GM12875 (cell line): Measurements from ENCODE around the gene SLCO3A1.

Experiments
- H3K4me3 ChIP-seq: one replicate; pipeline ENCODE4 v1.5.1; 2011; ENCODE audit warnings: low read depth, low read length, control low read depth
- TF ChIP-seq, protein P1 (sequence below): IDR thresholded peaks from 2 replicates; pipeline ENCODE4 v1.5.1; 2011; ENCODE audit warnings: low read depth, mild to moderate bottlenecking, control low read depth, inconsistent platforms, low read length, moderate library complexity, borderline replicate concordance; ENCODE audit not compliant: insufficient read depth

Gene SLCO3A1

DNA sequence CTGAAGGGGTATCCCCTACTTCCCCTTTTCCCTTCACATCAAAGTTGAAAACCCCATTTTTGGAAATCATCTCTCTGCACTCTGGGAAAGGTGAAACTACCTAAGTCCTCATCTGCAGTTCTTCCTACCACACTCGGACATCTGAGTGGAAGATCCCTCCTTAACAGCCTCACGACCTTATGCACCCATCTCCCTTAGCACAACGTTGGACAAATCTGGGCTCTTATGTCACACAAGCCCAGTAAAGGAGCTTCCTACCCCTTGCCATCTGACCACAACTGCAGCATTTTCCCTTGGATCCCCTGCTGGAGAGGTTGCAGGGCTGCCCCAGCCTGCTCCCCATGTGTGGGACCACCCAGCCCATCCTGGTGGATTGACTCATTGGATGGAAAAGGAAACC, 288.1 kb downstream of the SLCO3A1 start:
- TF ChIP-seq, protein P1, sequence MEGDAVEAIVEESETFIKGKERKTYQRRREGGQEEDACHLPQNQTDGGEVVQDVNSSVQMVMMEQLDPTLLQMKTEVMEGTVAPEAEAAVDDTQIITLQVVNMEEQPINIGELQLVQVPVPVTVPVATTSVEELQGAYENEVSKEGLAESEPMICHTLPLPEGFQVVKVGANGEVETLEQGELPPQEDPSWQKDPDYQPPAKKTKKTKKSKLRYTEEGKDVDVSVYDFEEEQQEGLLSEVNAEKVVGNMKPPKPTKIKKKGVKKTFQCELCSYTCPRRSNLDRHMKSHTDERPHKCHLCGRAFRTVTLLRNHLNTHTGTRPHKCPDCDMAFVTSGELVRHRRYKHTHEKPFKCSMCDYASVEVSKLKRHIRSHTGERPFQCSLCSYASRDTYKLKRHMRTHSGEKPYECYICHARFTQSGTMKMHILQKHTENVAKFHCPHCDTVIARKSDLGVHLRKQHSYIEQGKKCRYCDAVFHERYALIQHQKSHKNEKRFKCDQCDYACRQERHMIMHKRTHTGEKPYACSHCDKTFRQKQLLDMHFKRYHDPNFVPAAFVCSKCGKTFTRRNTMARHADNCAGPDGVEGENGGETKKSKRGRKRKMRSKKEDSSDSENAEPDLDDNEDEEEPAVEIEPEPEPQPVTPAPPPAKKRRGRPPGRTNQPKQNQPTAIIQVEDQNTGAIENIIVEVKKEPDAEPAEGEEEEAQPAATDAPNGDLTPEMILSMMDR = no peak
- H3K4me3 ChIP-seq = no peak overlapping the region

DNA sequence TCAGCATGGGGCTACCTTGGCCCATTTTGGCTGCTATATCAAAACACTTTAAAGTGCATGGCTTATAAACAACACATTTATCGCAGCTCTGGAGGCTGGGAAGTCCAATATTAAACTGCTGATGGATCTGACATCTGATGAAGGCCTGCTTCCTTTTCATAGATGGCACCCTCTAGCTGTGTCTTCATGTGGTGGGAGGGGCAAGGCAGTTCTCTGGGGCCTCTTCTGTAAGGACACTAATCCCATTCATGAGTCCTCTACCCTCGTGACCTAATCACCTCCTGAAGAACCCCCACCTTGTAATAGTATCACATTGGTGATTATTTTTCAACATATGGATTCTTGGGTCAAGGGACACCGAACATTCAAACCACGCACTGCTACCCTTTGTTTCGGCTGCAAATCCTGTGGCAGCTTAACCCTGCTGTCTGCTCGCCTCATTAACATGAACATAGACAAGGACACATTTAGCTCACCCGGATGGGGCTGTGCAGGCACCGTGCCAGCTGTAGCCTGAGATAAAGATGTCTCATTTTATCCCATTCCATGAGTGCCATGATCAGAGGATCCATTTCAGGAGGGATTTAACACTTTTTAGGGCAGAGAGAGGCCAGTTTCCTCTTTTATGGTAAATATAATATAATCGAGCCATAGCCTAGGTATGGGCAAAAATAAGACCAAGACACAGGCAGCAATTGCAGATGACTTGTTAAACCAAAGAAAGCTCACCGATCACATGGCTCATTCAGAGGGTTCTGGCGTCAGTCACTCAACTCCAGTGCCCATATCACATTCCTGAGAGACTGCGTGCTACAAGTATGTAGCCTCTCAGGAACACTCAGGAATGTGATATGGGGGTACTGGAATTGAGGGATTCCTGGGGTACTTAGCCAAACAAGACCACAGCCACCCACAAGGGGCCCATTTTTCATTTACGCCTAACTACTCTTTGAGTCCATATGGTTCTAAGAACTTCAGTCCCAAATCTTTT, 289.0 kb downstream of the SLCO3A1 start:
- TF ChIP-seq, protein P1 = no peak
- no peak overlapping the region for H3K4me3 ChIP-seq

GRCh38 chr15:92143765-92144164, 290.3 kb downstream of the SLCO3A1 start:
- H3K4me3 ChIP-seq = no peak overlapping the region
- TF ChIP-seq, protein P1 = no peak

- no peak overlapping the region for H3K4me3 ChIP-seq
- TF ChIP-seq, protein P1 = no peak
These were observed 293.1 kb downstream of the SLCO3A1 start for GRCh38 chr15:92146511-92147150.

GRCh38 chr15:92149029-92149428, 295.5 kb downstream of the SLCO3A1 start:
- H3K4me3 ChIP-seq = no peak overlapping the region
- TF ChIP-seq, protein P1 = no peak

GRCh38 chr15:92149465-92149864, 296.0 kb downstream of the SLCO3A1 start:
- TF ChIP-seq, protein P1 = no peak
- H3K4me3 ChIP-seq = no peak overlapping the region

DNA sequence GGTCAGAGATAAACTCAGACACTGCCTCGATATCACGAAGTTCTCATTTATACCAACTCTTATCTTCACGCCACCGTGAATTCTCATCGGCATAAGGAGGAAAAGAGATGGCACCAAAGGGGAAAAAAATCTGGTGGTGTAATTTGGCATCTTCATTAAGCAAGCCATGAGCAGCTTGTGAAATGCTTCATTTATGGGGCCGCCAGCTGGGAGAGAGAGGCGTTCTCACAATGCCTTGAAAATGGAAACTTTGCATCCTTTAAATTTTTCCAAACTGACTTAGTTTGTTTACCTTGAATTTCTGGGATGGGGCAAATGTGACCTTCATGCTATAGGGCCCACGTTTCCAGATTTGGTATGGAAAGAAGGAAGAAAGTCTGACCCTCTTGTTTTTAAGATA, 297.7 kb downstream of the SLCO3A1 start:
- TF ChIP-seq, protein P1 = no peak
- no peak overlapping the region for H3K4me3 ChIP-seq
